Ovary (tissue), 9 donors: ENCODE measurements around the gene EGLN1. TPM values are rescaled to one million over a fixed set of nuclear protein-coding genes. Genes with fewer than 3 reads are reported as not detected.

Experiments used
- DNase-seq, 5 donors: peaks; one replicate each; pipeline ENCODE4 v3.0.0-alpha.2; 2019 to 2020
- H3K27ac ChIP-seq, 2 donors: fragments of 200-600 bp; one replicate each; pipeline versions ENCODE4 v1.5.1 to v1.8.0; 2019 to 2022
- H3K27me3 ChIP-seq: fragments of 200-600 bp; one replicate; pipeline ENCODE4 v1.8.0; 2022
- H3K36me3 ChIP-seq: fragments of 200-600 bp; sonication (generic); one replicate; pipeline ENCODE4 v1.5.1; 2019
- H3K4me1 ChIP-seq: one replicate; pipeline ENCODE4 v1.8.1; 2013; ENCODE audit warnings: mild to moderate bottlenecking, moderate library complexity; ENCODE audit not compliant: insufficient read depth
- H3K4me3 ChIP-seq: fragments of 200-600 bp; sonication (generic); one replicate; pipeline ENCODE4 v1.5.1; 2017
- H3K9me3 ChIP-seq, 2 donors: fragments of 200-600 bp in 1 of 2; sonication (generic) in 1 of 2; one replicate each; pipeline versions ENCODE4 v1.5.1 to v1.8.1; 2013 to 2019; ENCODE audit warnings: mild to moderate bottlenecking in 1 of 2, moderate library complexity in 1 of 2
- EP300 ChIP-seq: sonication (generic); formaldehyde crosslinking; IDR thresholded peaks from one replicate; pipeline ENCODE4 v1.6.1; 2017; ENCODE audit warnings: antibody characterized with exemption
- POLR2A ChIP-seq: fragments of 450-650 bp; IDR thresholded peaks from one replicate; pipeline ENCODE4 v1.6.1; 2017; ENCODE audit warnings: antibody characterized with exemption, mild to moderate bottlenecking, moderate library complexity
- WGBS, 3 donors: extraction: QIAGEN DNeasy Blood & Tissue Kit in 1 of 3; methylation state at CpG; one replicate each; pipeline versions ENCODE4 v1.1.5 to v1.1.7; 2013 to 2017; 5-methylcytosine and 5-hydroxymethylcytosine counted together
- intact Hi-C, 4 donors: fragments of 100-400 bp; cut with DNase I; formaldehyde crosslinking; loops; one replicate each; pipeline versions ENCODE4 v1.11.0 to v1.15.1; 2022 to 2023
- polyA plus RNA-seq, 2 donors: library from polyadenylated mRNA; stranded (reverse); fragments of 200-250 nt in 1 of 2; fragments of 350-450 nt in 1 of 2; fragmentation: Illumina TruSeq in 1 of 2; extraction: RNeasy Lipid Tissue Mini Kit (QIAGEN cat#74804) in 1 of 2; gene quantifications; one replicate each; pipeline ENCODE4 v1.2.3, GENCODE V29; 2013 to 2014
- total RNA-seq, 7 donors: library from RNA; depleted of rRNA in 2 of 7; stranded (reverse); fragments of >200 nt in 2 of 7; fragmentation: NEBNext Ultra II Directional in 3 of 7; extraction: Animal tissue kit (Norgen Biotek cat#: 25700) in 3 of 7; gene quantifications; one replicate each; pipeline versions ENCODE4 v1.1.0 to v1.2.4, GENCODE V29; 2016 to 2023
- TF ChIP-seq, protein P1 (sequence below), 3 donors: fragments of 450-650 bp in 2 of 3; fragments of 200-600 bp in 1 of 3; IDR thresholded peaks; one replicate each; pipeline versions ENCODE4 v1.5.1 to v1.8.0; 2016 to 2022; ENCODE audit warnings: antibody characterized with exemption in 3 of 3, mild to moderate bottlenecking in 1 of 3
- donor health status: DM: no; HTN: no; CAD: no; lungs with moderate emphysema.
- donor health status: DM: no; HTN: no; CAD: no.
- donor health status: Bipolar disorder and iron deficiency.
- donor health status: DM: yes; HTN: yes; CAD: no.
- donor health status: DM: no; HTN: no; CAD: no.
- donor health status: DM: yes; HTN: yes; CAD: no.

The EGLN1 gene
- total and polyA plus RNA-seq, 9 donors = 18.5 to 52.0 (median 39.1) TPM

- no peak for DNase-seq
- Histone ChIP-seq H3K4me1 (peaks cover 6% of the 10 kb centered on the region), H3K27ac (no peak overlapping the region), H3K36me3 (no peaks in the 10 kb centered on the region), H3K27me3 (no peaks in the 10 kb centered on the region), H3K4me3 (no peak overlapping the region), H3K9me3 (no peaks in the 10 kb centered on the region)
- TF ChIP-seq, protein P1, sequence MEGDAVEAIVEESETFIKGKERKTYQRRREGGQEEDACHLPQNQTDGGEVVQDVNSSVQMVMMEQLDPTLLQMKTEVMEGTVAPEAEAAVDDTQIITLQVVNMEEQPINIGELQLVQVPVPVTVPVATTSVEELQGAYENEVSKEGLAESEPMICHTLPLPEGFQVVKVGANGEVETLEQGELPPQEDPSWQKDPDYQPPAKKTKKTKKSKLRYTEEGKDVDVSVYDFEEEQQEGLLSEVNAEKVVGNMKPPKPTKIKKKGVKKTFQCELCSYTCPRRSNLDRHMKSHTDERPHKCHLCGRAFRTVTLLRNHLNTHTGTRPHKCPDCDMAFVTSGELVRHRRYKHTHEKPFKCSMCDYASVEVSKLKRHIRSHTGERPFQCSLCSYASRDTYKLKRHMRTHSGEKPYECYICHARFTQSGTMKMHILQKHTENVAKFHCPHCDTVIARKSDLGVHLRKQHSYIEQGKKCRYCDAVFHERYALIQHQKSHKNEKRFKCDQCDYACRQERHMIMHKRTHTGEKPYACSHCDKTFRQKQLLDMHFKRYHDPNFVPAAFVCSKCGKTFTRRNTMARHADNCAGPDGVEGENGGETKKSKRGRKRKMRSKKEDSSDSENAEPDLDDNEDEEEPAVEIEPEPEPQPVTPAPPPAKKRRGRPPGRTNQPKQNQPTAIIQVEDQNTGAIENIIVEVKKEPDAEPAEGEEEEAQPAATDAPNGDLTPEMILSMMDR (IDR thresholded peaks at IDR 0.05) = no peak
- TF ChIP-seq POLR2A (no peak), EP300 (no peak)
- 61 to 73% (median 64%) methylated on average over 6 of the region's 6 CpGs for WGBS, 3 donors
- intact Hi-C loops = no loop called here
Measured at GRCh38 chr1:231408528-231409094, 13.5 kb downstream of the EGLN1 start.

GRCh38 chr1:231407547-231408396 is 14.3 kb downstream of the EGLN1 start:
- Histone ChIP-seq H3K4me3 (no peak overlapping the region), H3K27me3 (no peaks in the 10 kb centered on the region), H3K36me3 (no peaks in the 10 kb centered on the region), H3K9me3 (no peaks in the 10 kb centered on the region), H3K27ac (no peak overlapping the region), H3K4me1 (peaks cover 6% of the 10 kb centered on the region)
- intact Hi-C loops = no loop called here
- 26 to 38% (median 35%) methylated on average over 6 of the region's 6 CpGs for WGBS, 3 donors
- no peak for DNase-seq
- TF ChIP-seq EP300 (no peak), POLR2A (no peak)
- TF ChIP-seq, protein P1 (IDR thresholded peaks at IDR 0.05) = no peak

GRCh38 chr1:231407049-231407448 is 15.0 kb downstream of the EGLN1 start:
- intact Hi-C loops = no loop called here
- TF ChIP-seq, protein P1 (IDR thresholded peaks at IDR 0.05) = no peak
- TF ChIP-seq POLR2A (no peak), EP300 (no peak)
- no peaks in the 10 kb centered on the region for H3K36me3 ChIP-seq
- 46 to 51% (median 48%) methylated on average over 3 of the region's 3 CpGs for WGBS, 3 donors
- H3K27me3 ChIP-seq = no peaks in the 10 kb centered on the region
- peaks cover 8% of the 10 kb centered on the region for H3K4me1 ChIP-seq
- DNase-seq = no peak
- no peaks in the 10 kb centered on the region for H3K9me3 ChIP-seq
- no peak overlapping the region for H3K27ac ChIP-seq
- H3K4me3 ChIP-seq = no peak overlapping the region

- 68 to 97% (median 95%) methylated on average over 2 of the region's 2 CpGs for WGBS, 3 donors
- Histone ChIP-seq H3K36me3 (no peaks in the 10 kb centered on the region), H3K9me3 (no peaks in the 10 kb centered on the region), H3K4me3 (no peak overlapping the region), H3K27me3 (no peaks in the 10 kb centered on the region), H3K4me1 (peaks cover 8% of the 10 kb centered on the region), H3K27ac (no peak overlapping the region)
- no peak for TF ChIP-seq EP300
- TF ChIP-seq, protein P1 (IDR thresholded peaks at IDR 0.05) = no peak
- no peak for TF ChIP-seq POLR2A
- intact Hi-C loops = no loop called here
- no peak for DNase-seq
Measured at GRCh38 chr1:231404318-231404717, 17.8 kb downstream of the EGLN1 start.
